Measurements from ENCODE around the gene FBXW11. TPM values are rescaled to one million over a fixed set of nuclear protein-coding genes. Genes with fewer than 3 reads are reported as not detected.

FBXW11 gene
- total and polyA plus RNA-seq, 2 of the 13 experiments (the other 11 are each of a cell fraction or from before 2014, with no cell fraction given) = 31.7 to 53.6 TPM

DNA sequence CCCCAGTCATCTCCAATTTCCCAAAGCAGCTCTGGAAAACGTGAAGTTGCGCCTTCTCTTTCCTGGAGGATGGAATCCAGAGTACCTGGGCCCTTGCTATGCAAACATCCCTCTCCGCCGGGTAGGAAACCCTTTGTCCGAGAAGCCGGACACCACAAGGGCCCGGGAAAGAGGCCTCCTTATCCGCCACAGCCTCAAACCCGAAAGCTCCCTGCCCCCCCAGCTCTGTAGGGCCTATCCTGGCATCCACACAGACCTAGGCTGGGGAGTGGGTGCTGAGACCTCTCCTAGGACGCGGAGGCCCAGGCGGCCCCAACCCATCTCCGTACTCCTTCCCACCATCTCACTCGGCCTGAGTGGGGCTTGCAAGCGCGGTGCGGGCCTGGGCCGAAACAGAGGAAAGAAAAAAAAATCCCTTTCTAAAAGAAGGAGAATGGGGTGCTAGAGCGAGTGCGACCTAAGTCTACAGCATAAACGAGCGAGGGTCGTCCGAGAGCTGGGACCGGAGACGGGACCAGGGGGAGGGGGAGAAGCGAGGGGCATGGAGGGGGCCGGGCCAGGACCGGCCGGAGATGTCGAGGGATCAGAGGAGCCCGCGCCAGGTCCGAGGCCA lies 624 bp downstream of the FBXW11 start (continued):
- TF ChIP-seq ZNF407 (CRISPR knock-in tag; IDR thresholded peaks at IDR 0.05; ENCODE audit: not compliant biosample characterization) (no peak), RNF219 (CRISPR knock-in tag; IDR thresholded peaks at IDR 0.05) (no peak), RARA (CRISPR knock-in tag; IDR thresholded peaks at IDR 0.05) (no peak), DNMT1 (CRISPR knock-in tag; IDR thresholded peaks at IDR 0.05) (no peak), IRX3 (CRISPR knock-in tag; IDR thresholded peaks at IDR 0.05; ENCODE audit: borderline replicate concordance, low read depth) (no peak; the same call in 1 of the 2 replicates), ZNF180 (CRISPR knock-in tag; IDR thresholded peaks at IDR 0.05; ENCODE audit: borderline replicate concordance, low read depth) (no peak), KDM2A (CRISPR knock-in tag; IDR thresholded peaks at IDR 0.05; ENCODE audit: borderline replicate concordance, low read depth) (0 out of 2 replicates have a peak, but pooled peaks have one; percentile 45)

All from HepG2 (cell line).